Measurements from ENCODE around the gene GK2.

GK2 gene

GRCh38 chr4:79408063-79408462 lies at the start of gene GK2:
Gene GK2, minus strand, starts transcription at chr4:79408228. Its CDS starts 28 bp downstream, at chr4:79408200.
- DNase-seq: no peak

- DNase-seq: no peak
Measured at GRCh38 chr4:79455216-79455615, 47.2 kb upstream of the GK2 start.

- DNase-seq: no peak
Measured at GRCh38 chr4:79454656-79455055, 46.6 kb upstream of the GK2 start.

GRCh38 chr4:79450053-79450452 lies 42.0 kb upstream of the GK2 start:
- no peak for DNase-seq

- DNase-seq: no peak
Measured at GRCh38 chr4:79446145-79446544, 38.1 kb upstream of the GK2 start.

GRCh38 chr4:79445371-79445781 lies 37.3 kb upstream of the GK2 start:
- DNase-seq: peak; percentile 4 to 50

- DNase-seq: no peak
Measured at GRCh38 chr4:79442422-79442821, 34.4 kb upstream of the GK2 start.

- no peak for DNase-seq
Measured at GRCh38 chr4:79439489-79439888, 31.5 kb upstream of the GK2 start.

GRCh38 chr4:79431839-79432238 lies 23.8 kb upstream of the GK2 start:
- no peak for DNase-seq

- DNase-seq: no peak
Measured at GRCh38 chr4:79429113-79429903, 21.3 kb upstream of the GK2 start.

GRCh38 chr4:79426989-79427388 lies 19.0 kb upstream of the GK2 start:
- no peak for DNase-seq

GRCh38 chr4:79425586-79425985 lies 17.6 kb upstream of the GK2 start:
- DNase-seq: no peak

- no peak for DNase-seq
Measured at GRCh38 chr4:79421483-79421882, 13.5 kb upstream of the GK2 start.

- peak in 1 of 2 experiments; percentile 11 for DNase-seq
Measured at GRCh38 chr4:79413886-79414285, 5.9 kb upstream of the GK2 start.

GRCh38 chr4:79413032-79413885 lies 5.2 kb upstream of the GK2 start:
- peak in 1 of 2 experiments; percentile 66 for DNase-seq

- DNase-seq: no peak
Measured at GRCh38 chr4:79404666-79405065, 3.4 kb downstream of the GK2 start.

GRCh38 chr4:79403356-79403755 lies 4.7 kb downstream of the GK2 start:
- DNase-seq: no peak

GRCh38 chr4:79402332-79402851 lies 5.6 kb downstream of the GK2 start:
- DNase-seq: no peak

- DNase-seq: no peak
Measured at GRCh38 chr4:79399076-79399475, 9.0 kb downstream of the GK2 start.

GRCh38 chr4:79397951-79398350 lies 10.1 kb downstream of the GK2 start:
- DNase-seq: no peak

- no peak for DNase-seq
Measured at GRCh38 chr4:79396794-79397193, 11.2 kb downstream of the GK2 start.

- no peak for DNase-seq
Measured at GRCh38 chr4:79395841-79396240, 12.2 kb downstream of the GK2 start.

- no peak for DNase-seq
Measured at GRCh38 chr4:79390890-79391289, 17.1 kb downstream of the GK2 start.

GRCh38 chr4:79385641-79386040 lies 22.4 kb downstream of the GK2 start:
- DNase-seq: peak in 1 of 2 experiments; percentile 51
